ENCODE measurements around the gene PDGFA.
A peak's percentile ranks its signal among the peaks of the same experiment; 100 is the strongest.

PDGFA gene

DNA sequence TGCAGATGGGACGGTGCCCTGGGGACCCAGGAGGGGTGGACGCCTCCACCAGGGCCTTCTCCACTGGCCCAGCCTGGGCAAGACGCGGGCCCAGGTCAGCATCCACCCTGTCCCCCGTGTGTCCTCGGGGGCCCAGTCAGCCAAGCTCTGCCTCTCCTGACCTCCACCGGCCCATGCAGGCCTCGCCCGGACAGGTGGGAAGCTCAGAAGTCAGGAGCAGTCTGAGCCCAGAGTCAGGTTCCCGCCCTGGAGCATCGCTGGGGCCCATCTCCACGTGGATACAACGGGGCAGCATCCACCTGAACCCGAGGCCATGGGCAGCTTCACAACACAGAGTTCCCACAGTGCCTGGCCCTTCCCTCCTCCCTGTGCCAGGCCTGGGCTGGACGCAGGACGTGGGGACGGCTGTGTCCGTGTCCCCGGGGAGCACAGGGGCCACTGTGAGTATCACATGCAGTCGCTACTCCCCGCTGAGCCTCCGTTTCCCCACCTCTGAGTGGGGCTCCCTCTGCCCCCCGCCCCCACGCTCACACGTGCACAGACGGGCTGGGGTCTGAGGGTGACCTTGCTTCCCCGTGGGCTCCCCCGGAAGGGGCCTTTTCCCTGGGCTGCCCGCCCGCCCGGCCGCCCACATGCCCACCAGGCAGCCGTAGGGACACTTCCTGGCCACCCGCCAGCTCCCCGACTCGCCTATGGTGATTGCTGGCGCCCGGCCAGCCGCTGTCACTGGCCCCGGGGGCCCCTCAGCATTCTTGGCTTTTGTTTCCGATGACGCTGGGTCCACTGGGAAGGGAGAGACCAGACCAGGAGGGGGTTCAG lies 64.3 kb downstream of the PDGFA start:
- H3K4me3 ChIP-seq (ENCODE audit: low read length), result no peak overlapping the region
- no peak overlapping the region for H3K9ac ChIP-seq (ENCODE audit: low read length)
- H3K9me3 ChIP-seq (ENCODE audit: control insufficient read depth, low read length), result no peaks in the 10 kb centered on the region
- peaks cover 7% of the 10 kb centered on the region for H3K4me1 ChIP-seq (ENCODE audit: control insufficient read depth, insufficient read depth, low read length)
- H3K27me3 ChIP-seq (replicated peaks; ENCODE audit: control insufficient read depth, insufficient read depth, low read length), result peaks cover 36% of the 10 kb centered on the region
- DNase-seq (ENCODE audit: low read depth), result peak; percentile 64
- H3K36me3 ChIP-seq (ENCODE audit: control insufficient read depth, insufficient read depth, low read length, severe bottlenecking), result no peaks in the 10 kb centered on the region

DNA sequence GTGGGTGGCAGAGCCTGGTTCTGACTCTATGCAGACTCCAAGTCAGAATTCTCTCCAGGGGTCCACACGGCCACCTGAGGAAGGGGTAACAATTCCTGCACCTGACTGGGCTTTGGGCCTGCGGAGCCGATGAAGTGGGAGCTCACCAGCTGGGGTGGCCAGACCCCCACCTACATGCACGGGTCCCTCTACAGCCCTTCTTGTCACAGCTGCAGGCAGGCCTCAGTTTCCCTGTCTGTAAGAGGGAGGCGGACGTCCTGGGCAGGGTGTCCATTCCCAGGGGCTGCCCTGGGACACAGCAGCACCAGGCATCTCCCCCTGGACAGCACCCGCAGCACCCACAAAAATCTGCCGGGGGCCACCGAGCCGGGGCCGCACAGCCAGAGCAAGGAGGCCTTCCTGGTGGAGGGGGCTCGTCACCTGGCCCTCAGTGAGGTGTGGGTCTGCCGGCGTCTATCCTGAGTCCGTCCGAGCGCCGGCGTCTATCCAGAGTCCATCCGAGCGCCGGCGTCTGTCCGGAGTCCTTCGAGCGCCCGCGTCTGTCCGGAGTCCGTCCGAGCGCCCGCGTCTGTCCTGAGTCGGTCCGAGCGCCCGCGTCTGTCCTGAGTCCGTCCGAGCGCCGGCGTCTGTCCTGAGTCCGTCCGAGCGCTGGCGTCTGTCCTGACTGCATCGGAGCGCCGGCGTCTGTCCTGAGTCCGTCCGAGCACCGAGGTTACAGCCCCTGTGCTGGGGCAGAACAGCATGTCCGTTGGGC lies 65.1 kb downstream of the PDGFA start:
- Histone ChIP-seq H3K27me3 (replicated peaks; ENCODE audit: control insufficient read depth, insufficient read depth, low read length) (peaks cover 42% of the 10 kb centered on the region), H3K9ac (ENCODE audit: low read length) (no peak overlapping the region), H3K4me1 (ENCODE audit: control insufficient read depth, insufficient read depth, low read length) (peaks cover 7% of the 10 kb centered on the region), H3K9me3 (ENCODE audit: control insufficient read depth, low read length) (no peaks in the 10 kb centered on the region), H3K36me3 (ENCODE audit: control insufficient read depth, insufficient read depth, low read length, severe bottlenecking) (no peaks in the 10 kb centered on the region), H3K4me3 (ENCODE audit: low read length) (no peak overlapping the region)
- no peak for DNase-seq (ENCODE audit: low read depth)

GRCh38 chr7:453597-454306 lies 65.9 kb downstream of the PDGFA start:
- Histone ChIP-seq H3K9me3 (ENCODE audit: control insufficient read depth, low read length) (no peaks in the 10 kb centered on the region), H3K4me3 (ENCODE audit: low read length) (no peak overlapping the region), H3K4me1 (ENCODE audit: control insufficient read depth, insufficient read depth, low read length) (peaks cover 7% of the 10 kb centered on the region), H3K27me3 (replicated peaks; ENCODE audit: control insufficient read depth, insufficient read depth, low read length) (peaks cover 46% of the 10 kb centered on the region), H3K9ac (ENCODE audit: low read length) (no peak overlapping the region), H3K36me3 (ENCODE audit: control insufficient read depth, insufficient read depth, low read length, severe bottlenecking) (no peaks in the 10 kb centered on the region)
- no peak for DNase-seq (ENCODE audit: low read depth)

- Histone ChIP-seq H3K9ac (ENCODE audit: low read length) (no peak overlapping the region), H3K9me3 (ENCODE audit: control insufficient read depth, low read length) (no peaks in the 10 kb centered on the region), H3K4me3 (ENCODE audit: low read length) (no peak overlapping the region), H3K27me3 (replicated peaks; ENCODE audit: control insufficient read depth, insufficient read depth, low read length) (peaks cover 44% of the 10 kb centered on the region), H3K4me1 (ENCODE audit: control insufficient read depth, insufficient read depth, low read length) (peaks cover 7% of the 10 kb centered on the region), H3K36me3 (ENCODE audit: control insufficient read depth, insufficient read depth, low read length, severe bottlenecking) (no peaks in the 10 kb centered on the region)
- no peak for DNase-seq (ENCODE audit: low read depth)
These were observed 66.7 kb downstream of the PDGFA start for GRCh38 chr7:452791-453455.

DNA sequence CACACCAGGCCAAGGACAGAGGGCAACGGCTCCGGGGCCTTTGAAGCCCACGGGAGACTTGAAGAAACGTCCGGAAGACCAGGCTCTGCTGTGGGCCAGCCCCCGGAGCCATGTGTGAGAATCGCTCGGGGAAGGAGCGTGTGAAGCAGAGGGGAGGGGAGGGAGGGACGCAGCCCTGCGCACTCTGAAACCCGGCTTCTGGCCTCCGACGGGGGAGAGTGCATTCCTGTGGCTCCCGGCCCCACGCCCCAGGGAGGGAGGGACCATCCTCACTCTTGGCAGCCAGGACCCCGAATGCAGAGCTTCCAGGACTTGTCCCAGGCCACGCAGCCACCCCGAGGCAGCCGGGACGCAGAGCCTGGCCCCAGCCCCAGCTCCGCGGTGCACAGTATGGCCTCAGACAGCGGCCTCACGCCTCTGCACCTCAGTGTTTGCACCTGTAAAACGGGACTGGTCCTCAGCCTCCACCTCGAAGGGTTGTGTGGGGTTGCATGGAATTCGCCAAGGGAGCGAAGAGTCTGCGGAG lies 67.4 kb downstream of the PDGFA start:
- no peak overlapping the region for H3K9ac ChIP-seq (ENCODE audit: low read length)
- H3K36me3 ChIP-seq (ENCODE audit: control insufficient read depth, insufficient read depth, low read length, severe bottlenecking), result no peaks in the 10 kb centered on the region
- no peaks in the 10 kb centered on the region for H3K9me3 ChIP-seq (ENCODE audit: control insufficient read depth, low read length)
- DNase-seq (ENCODE audit: low read depth), result peak; percentile 64
- H3K27me3 ChIP-seq (replicated peaks; ENCODE audit: control insufficient read depth, insufficient read depth, low read length), result peaks cover 44% of the 10 kb centered on the region
- peak overlapping the region; percentile 23 for H3K4me3 ChIP-seq (ENCODE audit: low read length)
- peaks cover 7% of the 10 kb centered on the region for H3K4me1 ChIP-seq (ENCODE audit: control insufficient read depth, insufficient read depth, low read length)

DNA sequence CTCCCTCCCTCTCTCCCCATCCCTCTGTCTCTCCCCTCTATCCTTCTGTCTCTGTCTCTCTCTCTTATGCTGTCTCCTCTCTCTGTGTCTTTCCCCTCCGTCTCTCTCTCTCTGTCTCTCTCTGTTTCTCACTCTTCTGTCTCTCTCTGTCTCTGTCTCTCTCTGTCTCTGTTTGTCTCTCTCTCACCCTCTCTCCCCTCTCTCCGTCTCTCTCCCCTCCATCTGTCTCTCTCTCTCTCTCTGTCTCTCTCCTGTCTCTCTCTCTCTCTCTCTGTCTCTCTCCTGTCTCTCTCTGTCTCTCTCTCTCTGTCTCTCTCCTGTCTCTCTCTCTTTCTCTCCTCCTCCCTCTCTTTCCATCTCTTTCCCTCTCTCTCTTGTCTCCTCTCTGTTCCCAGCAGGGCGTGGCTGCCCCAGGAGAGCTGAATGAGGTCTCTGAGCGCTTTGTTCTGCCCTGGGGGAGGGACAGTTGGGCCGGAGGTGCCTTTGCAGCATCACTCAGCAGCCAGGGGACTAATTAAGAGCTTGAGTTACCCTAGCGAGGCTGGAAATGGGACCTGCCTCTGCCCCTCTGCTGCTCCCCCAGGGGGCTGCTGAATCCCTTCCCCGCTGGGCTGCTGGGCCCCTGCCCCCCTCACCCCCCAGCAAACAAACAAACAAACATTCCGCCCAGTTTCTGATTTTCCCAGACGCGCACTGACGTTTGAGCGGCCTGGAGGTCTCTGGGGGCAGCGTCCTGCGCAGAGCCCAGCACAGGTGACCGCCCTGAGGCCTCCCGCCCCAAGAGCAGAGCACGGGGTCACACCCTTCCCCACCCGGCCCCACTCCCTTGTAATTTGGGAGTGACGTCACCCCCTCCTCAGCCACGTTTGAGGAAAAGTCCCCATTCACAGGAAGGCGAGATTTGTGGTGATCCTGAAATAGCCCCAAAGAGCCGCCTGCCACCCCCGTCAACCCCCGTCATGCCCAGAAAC lies 68.1 kb downstream of the PDGFA start:
- no peaks in the 10 kb centered on the region for H3K36me3 ChIP-seq (ENCODE audit: control insufficient read depth, insufficient read depth, low read length, severe bottlenecking)
- no peak for DNase-seq (ENCODE audit: low read depth)
- peak overlapping the region; percentile 23 for H3K4me3 ChIP-seq (ENCODE audit: low read length)
- peaks cover 44% of the 10 kb centered on the region for H3K27me3 ChIP-seq (replicated peaks; ENCODE audit: control insufficient read depth, insufficient read depth, low read length)
- no peaks in the 10 kb centered on the region for H3K9me3 ChIP-seq (ENCODE audit: control insufficient read depth, low read length)
- H3K9ac ChIP-seq (ENCODE audit: low read length), result no peak overlapping the region
- H3K4me1 ChIP-seq (ENCODE audit: control insufficient read depth, insufficient read depth, low read length), result peaks cover 7% of the 10 kb centered on the region

DNA sequence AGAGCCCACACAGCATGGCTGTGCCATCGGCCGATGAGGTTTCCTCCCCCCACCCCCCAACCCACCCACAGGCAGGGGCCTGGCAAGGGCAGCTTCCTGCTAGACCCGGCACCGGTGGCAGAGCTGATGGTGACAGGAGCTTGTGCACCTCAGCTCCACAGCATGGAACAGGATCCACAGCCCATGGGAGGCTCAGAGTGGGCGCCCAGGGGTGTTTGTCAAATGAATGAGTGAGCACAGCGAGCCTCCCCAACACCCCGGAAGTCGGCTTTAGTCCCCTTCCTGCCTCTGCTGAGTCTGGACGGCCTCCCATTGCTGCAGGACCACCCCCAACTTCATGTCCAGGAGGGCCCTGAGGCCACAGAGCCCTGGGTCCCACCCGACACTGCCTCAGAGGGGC lies 68.9 kb downstream of the PDGFA start:
- no peak overlapping the region for H3K9ac ChIP-seq (ENCODE audit: low read length)

GRCh38 chr7:450036-450435 lies 69.6 kb downstream of the PDGFA start:
- H3K9me3 ChIP-seq (ENCODE audit: control insufficient read depth, low read length), result no peaks in the 10 kb centered on the region
- H3K27me3 ChIP-seq (replicated peaks; ENCODE audit: control insufficient read depth, insufficient read depth, low read length), result peaks cover 44% of the 10 kb centered on the region
- no peaks in the 10 kb centered on the region for H3K36me3 ChIP-seq (ENCODE audit: control insufficient read depth, insufficient read depth, low read length, severe bottlenecking)
- no peak overlapping the region for H3K9ac ChIP-seq (ENCODE audit: low read length)
- no peak for DNase-seq (ENCODE audit: low read depth)
- H3K4me3 ChIP-seq (ENCODE audit: low read length), result no peak overlapping the region
- peaks cover 7% of the 10 kb centered on the region for H3K4me1 ChIP-seq (ENCODE audit: control insufficient read depth, insufficient read depth, low read length)

More for the DNA sequence above, 68.9 kb downstream of the PDGFA start:
- no peak overlapping the region for H3K4me3 ChIP-seq (ENCODE audit: low read length)
- peaks cover 44% of the 10 kb centered on the region for H3K27me3 ChIP-seq (replicated peaks; ENCODE audit: control insufficient read depth, insufficient read depth, low read length)
- H3K9me3 ChIP-seq (ENCODE audit: control insufficient read depth, low read length), result no peaks in the 10 kb centered on the region
- DNase-seq (ENCODE audit: low read depth), result no peak
- H3K4me1 ChIP-seq (ENCODE audit: control insufficient read depth, insufficient read depth, low read length), result peaks cover 7% of the 10 kb centered on the region
- no peaks in the 10 kb centered on the region for H3K36me3 ChIP-seq (ENCODE audit: control insufficient read depth, insufficient read depth, low read length, severe bottlenecking)

DNA sequence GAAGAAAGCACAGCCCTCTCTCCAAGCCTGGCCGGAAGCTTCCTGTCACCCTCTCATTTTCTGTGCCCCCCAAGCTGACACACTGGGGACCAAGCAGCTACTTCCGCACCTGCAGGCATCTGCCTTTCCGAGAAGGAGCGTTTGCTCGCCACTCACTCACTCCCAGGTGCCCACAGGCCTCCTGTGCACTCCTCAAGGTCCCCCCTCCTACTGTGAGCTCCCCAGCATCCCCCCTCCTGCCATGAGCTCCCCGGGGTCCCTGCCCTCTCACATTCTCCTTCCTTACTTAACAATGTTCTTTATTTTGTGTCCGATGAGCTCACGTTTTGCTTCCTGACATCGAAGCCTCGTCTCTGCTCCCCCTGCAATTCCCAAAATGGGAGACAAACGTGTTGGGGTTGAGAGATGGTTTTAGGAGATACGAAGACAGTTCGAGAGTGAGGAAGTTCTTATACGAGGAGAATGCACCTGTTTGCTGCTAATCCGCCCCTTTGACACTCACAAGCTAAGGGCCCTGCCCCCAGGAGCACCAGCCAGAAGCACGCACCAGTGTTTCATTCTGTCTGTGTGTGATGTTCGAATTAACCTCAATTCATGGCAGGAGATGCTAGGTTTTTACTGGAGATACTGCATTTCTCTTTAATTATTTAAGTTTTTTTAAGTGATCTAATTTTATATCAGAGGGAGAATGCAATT lies 70.2 kb downstream of the PDGFA start:
- Histone ChIP-seq H3K27me3 (replicated peaks; ENCODE audit: control insufficient read depth, insufficient read depth, low read length) (peaks cover 44% of the 10 kb centered on the region), H3K4me1 (ENCODE audit: control insufficient read depth, insufficient read depth, low read length) (peaks cover 7% of the 10 kb centered on the region), H3K4me3 (ENCODE audit: low read length) (no peak overlapping the region), H3K9me3 (ENCODE audit: control insufficient read depth, low read length) (no peaks in the 10 kb centered on the region), H3K9ac (ENCODE audit: low read length) (no peak overlapping the region), H3K36me3 (ENCODE audit: control insufficient read depth, insufficient read depth, low read length, severe bottlenecking) (no peaks in the 10 kb centered on the region)
- no peak for DNase-seq (ENCODE audit: low read depth)
